Sigmoid colon (tissue), 7 donors: ENCODE data around the gene SNUPN. TPM values are rescaled to one million over a fixed set of nuclear protein-coding genes. Genes with fewer than 3 reads are reported as not detected.

Experiments
- DNase-seq: peaks from one replicate; pipeline ENCODE4 v3.0.0-alpha.2; 2019
- H3K27ac ChIP-seq, 4 donors: fragments of 200-600 bp; sonication (generic); one replicate each; pipeline ENCODE4 v1.5.1; 2016 to 2019; ENCODE audit warnings: mild to moderate bottlenecking in 1 of 4
- H3K27me3 ChIP-seq, 3 donors: fragments of 200-600 bp; sonication (generic); one replicate each; pipeline ENCODE4 v1.5.1; 2019; ENCODE audit warnings: mild to moderate bottlenecking in 1 of 3
- H3K36me3 ChIP-seq, 4 donors: fragments of 200-600 bp; sonication (generic); one replicate each; pipeline ENCODE4 v1.5.1; 2016 to 2019
- H3K4me1 ChIP-seq, 4 donors: fragments of 200-600 bp; sonication (generic); one replicate each; pipeline ENCODE4 v1.5.1; 2017 to 2019
- H3K4me3 ChIP-seq, 4 donors: fragments of 200-600 bp; sonication (generic); one replicate each; pipeline ENCODE4 v1.5.1; 2017 to 2019; ENCODE audit warnings: mild to moderate bottlenecking in 2 of 4, moderate library complexity in 1 of 4
- H3K9me3 ChIP-seq, 4 donors: fragments of 200-600 bp in 3 of 4; sonication (generic) in 3 of 4; one replicate each; pipeline versions ENCODE4 v1.5.1 to v1.6.1; 2013 to 2019
- EP300 ChIP-seq, 4 donors: sonication (generic); formaldehyde crosslinking; IDR thresholded peaks; one replicate each; pipeline ENCODE4 v1.6.1; 2017; ENCODE audit warnings: antibody characterized with exemption in 4 of 4
- POLR2A ChIP-seq, 2 donors: fragments of 450-650 bp; IDR thresholded peaks; one replicate each; pipeline ENCODE4 v1.6.1; 2016; ENCODE audit warnings: antibody characterized with exemption in 2 of 2, mild to moderate bottlenecking in 2 of 2, moderate library complexity in 2 of 2
- POLR2AphosphoS5 ChIP-seq, 4 donors: sonication (generic); formaldehyde crosslinking; IDR thresholded peaks; one replicate each; pipeline ENCODE4 v1.6.1; 2017; ENCODE audit warnings: antibody characterized with exemption in 4 of 4
- WGBS, 2 donors: extraction: QIAGEN DNeasy Blood & Tissue Kit; methylation state at CpG; one replicate each; pipeline ENCODE4 v1.1.7; 2013; 5-methylcytosine and 5-hydroxymethylcytosine counted together
- intact Hi-C: fragments of 100-400 bp; cut with DNase I; formaldehyde crosslinking; loops from one replicate; pipeline ENCODE4 v1.15.1; 2023
- polyA plus RNA-seq, 3 donors: library from polyadenylated mRNA; stranded (reverse); fragments of 200-250 nt; gene quantifications; one replicate each; pipeline ENCODE4 v1.2.3, GENCODE V29; 2013
- total RNA-seq, 4 donors: library from RNA; depleted of rRNA; stranded (reverse); fragments of >200 nt; gene quantifications; one replicate each; pipeline ENCODE4 v1.1.0, GENCODE V29; 2016
- TF ChIP-seq, protein P1 (sequence below), 4 experiments: fragments of 450-650 bp in 3 of 4; fragments of 200-600 bp in 1 of 4; IDR thresholded peaks; one replicate each; pipeline ENCODE4 v1.5.1; 2016 to 2019; ENCODE audit warnings: antibody characterized with exemption in 4 of 4, mild to moderate bottlenecking in 3 of 4, moderate library complexity in 2 of 4
- donor health status: healthy with polysubstance abuse.
- donor health status: Bipolar disorder and iron deficiency.
- donor health status: healthy.

Gene SNUPN
- total and polyA plus RNA-seq, 7 donors = 15.3 to 28.6 (median 21.6) TPM

DNA sequence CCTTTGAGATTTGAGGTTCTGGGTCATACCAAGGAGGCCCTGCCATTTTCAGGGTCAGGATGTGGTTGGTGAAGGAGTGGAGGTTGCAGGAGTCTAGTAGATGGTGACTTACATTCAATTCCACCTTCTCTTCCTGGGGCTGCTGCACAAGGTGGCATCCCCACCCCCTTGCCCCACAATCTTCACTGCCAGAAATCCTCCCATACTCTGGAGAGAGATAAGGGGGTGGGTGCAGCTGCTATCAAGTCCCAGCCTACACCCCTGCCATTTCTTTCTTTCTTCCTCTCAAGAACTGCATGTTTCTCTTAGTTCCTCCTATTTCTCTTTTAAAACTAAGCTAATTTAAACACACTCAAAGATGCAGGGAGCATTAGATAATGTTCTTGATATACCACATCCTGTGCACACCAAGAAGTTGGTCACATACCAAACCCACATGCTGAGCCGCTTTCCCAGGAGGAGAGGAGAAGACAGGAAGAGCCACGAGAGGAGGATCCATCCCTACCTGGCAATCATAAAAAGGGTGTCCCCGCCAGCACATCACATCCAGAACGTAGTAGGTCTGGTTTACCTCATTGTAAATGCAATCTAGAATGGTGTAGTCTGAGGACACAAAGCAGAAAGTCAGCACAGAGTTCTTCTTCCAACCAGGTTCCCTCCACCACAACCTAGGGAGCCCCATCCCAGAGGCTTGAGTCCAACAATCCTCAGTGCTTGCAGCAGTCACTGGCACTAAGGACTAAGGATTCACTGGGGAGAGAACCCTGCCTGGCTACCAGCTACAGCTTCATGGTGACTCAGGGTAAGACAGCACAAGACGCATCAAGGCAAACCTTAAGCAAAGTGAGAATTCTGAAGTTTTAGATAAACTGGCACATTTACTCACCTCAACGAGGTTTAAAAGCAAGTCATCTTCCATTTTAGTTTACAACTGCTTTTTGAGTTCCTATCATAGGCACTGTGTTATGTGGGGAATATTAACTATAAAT lies 18.5 kb downstream of the SNUPN start:
- 59 to 86% methylated on average over 6 of the region's 6 CpGs for WGBS, 2 donors
- Histone ChIP-seq H3K4me3 (no peak overlapping the region), H3K27me3 (no peaks in the 10 kb centered on the region), H3K36me3 (peaks cover 13 to 97% (median 37%) of the 10 kb centered on the region in 4 donors), H3K27ac (no peak overlapping the region), H3K9me3 (no peaks in the 10 kb centered on the region), H3K4me1 (no peaks in the 10 kb centered on the region)
- TF ChIP-seq POLR2AphosphoS5 (IDR thresholded peaks at IDR 0.05) (no peak), EP300 (IDR thresholded peaks at IDR 0.05) (no peak)
- TF ChIP-seq, protein P1, sequence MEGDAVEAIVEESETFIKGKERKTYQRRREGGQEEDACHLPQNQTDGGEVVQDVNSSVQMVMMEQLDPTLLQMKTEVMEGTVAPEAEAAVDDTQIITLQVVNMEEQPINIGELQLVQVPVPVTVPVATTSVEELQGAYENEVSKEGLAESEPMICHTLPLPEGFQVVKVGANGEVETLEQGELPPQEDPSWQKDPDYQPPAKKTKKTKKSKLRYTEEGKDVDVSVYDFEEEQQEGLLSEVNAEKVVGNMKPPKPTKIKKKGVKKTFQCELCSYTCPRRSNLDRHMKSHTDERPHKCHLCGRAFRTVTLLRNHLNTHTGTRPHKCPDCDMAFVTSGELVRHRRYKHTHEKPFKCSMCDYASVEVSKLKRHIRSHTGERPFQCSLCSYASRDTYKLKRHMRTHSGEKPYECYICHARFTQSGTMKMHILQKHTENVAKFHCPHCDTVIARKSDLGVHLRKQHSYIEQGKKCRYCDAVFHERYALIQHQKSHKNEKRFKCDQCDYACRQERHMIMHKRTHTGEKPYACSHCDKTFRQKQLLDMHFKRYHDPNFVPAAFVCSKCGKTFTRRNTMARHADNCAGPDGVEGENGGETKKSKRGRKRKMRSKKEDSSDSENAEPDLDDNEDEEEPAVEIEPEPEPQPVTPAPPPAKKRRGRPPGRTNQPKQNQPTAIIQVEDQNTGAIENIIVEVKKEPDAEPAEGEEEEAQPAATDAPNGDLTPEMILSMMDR (IDR thresholded peaks at IDR 0.05) = no peak
- intact Hi-C loops = no loop called here
- DNase-seq = no peak

DNA sequence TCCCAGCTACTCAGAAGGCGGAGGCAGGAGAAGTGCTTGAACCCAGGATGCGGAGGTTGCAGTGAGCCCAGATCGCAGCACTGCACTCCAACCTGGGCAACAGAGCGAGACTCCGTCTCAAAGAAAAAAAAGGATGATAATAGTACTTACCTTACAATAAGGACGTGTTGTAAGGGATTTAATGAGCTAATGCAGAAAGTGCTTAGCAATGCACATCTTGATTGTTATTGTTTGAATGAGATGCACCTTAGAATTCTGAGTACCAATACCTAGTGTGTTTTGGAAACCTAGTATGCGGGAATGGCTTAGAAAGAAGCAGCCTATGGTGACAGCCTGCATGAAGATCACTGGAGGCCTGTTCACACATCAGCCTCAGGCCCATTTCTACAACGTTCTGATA lies 19.5 kb downstream of the SNUPN start:
- WGBS, 2 donors = 93 to 94% methylated on average over 8 of the region's 8 CpGs
- H3K4me3 ChIP-seq = no peak overlapping the region
- TF ChIP-seq, protein P1 (IDR thresholded peaks at IDR 0.05) = no peak
- TF ChIP-seq EP300 (IDR thresholded peaks at IDR 0.05) (no peak), POLR2A (IDR thresholded peaks at IDR 0.05) (no peak), POLR2AphosphoS5 (IDR thresholded peaks at IDR 0.05) (no peak)
- intact Hi-C loops = no loop called here
- no peaks in the 10 kb centered on the region for H3K27me3 ChIP-seq
- H3K4me1 ChIP-seq = no peaks in the 10 kb centered on the region
- no peaks in the 10 kb centered on the region for H3K9me3 ChIP-seq
- H3K36me3 ChIP-seq = peaks cover 13 to 98% (median 38%) of the 10 kb centered on the region in 4 donors
- DNase-seq = no peak
- H3K27ac ChIP-seq = no peak overlapping the region

DNA sequence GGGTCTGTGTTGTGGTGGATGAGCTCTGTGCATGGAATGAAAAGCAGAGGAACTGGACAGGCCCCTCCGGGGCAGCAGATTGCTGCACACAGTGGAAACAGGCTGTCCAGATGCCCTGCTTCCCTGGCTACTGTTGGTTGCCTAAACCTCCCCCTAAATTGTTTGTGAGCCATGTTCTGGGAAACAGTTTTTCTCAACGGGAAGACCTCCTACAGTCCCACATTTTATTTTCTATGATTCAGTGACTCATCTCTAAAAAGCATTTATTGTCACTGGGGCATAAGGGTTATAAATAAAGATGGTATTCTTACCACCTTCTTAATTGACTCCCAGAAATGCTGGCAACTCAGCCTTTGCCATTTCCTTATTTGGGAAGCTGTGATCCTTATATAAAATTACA lies 26.1 kb downstream of the SNUPN start:
- no peaks in the 10 kb centered on the region for H3K9me3 ChIP-seq
- H3K36me3 ChIP-seq = peaks cover 13 to 93% (median 23%) of the 10 kb centered on the region in 4 donors
- intact Hi-C loops = no loop called here
- no peak for DNase-seq
- TF ChIP-seq POLR2A (IDR thresholded peaks at IDR 0.05) = no peak
- TF ChIP-seq, protein P1 (IDR thresholded peaks at IDR 0.05) = no peak
- no peak for TF ChIP-seq POLR2AphosphoS5 (IDR thresholded peaks at IDR 0.05)
- TF ChIP-seq EP300 (IDR thresholded peaks at IDR 0.05) = no peak
- peak overlapping the region in 3 of 4 donors; percentile 60 to 70 (median 66) for H3K27ac ChIP-seq
- no peaks in the 10 kb centered on the region for H3K27me3 ChIP-seq
- 64 to 72% methylated on average over 2 of the region's 2 CpGs for WGBS, 2 donors
- no peak overlapping the region for H3K4me3 ChIP-seq
- H3K4me1 ChIP-seq = peaks cover 0 to 7% (median 3%) of the 10 kb centered on the region in 4 donors

DNA sequence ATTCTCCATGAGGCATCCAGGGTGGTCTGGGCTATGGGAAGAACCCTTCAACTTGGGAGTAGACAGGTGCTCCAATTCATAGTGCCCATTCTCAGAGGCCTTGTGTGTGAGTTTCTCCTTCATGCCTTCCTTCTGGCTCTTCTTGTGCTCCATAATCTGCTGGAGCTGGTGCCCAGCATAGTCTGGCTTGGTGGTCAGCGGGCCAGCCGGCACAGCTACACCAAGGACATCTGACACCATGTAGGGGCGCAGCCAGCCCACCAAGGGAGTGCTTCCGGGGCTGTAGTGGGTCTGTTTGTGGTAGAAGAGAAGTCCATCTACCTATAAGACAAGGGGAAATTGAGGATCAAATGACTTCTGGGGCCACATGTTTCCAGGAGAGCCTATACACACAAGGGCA lies 27.2 kb downstream of the SNUPN start:
- 95 to 97% methylated on average over 4 of the region's 4 CpGs for WGBS, 2 donors
- H3K27ac ChIP-seq = peak overlapping the region in 2 of 4 donors; percentile 66 to 70
- no peaks in the 10 kb centered on the region for H3K9me3 ChIP-seq
- intact Hi-C loops = no loop called here
- DNase-seq = no peak
- H3K4me3 ChIP-seq = no peak overlapping the region
- H3K4me1 ChIP-seq = peaks cover 0 to 7% (median 3%) of the 10 kb centered on the region in 4 donors
- peaks cover 13 to 93% (median 23%) of the 10 kb centered on the region in 4 donors for H3K36me3 ChIP-seq
- no peaks in the 10 kb centered on the region for H3K27me3 ChIP-seq
- TF ChIP-seq EP300 (IDR thresholded peaks at IDR 0.05) = no peak

DNA sequence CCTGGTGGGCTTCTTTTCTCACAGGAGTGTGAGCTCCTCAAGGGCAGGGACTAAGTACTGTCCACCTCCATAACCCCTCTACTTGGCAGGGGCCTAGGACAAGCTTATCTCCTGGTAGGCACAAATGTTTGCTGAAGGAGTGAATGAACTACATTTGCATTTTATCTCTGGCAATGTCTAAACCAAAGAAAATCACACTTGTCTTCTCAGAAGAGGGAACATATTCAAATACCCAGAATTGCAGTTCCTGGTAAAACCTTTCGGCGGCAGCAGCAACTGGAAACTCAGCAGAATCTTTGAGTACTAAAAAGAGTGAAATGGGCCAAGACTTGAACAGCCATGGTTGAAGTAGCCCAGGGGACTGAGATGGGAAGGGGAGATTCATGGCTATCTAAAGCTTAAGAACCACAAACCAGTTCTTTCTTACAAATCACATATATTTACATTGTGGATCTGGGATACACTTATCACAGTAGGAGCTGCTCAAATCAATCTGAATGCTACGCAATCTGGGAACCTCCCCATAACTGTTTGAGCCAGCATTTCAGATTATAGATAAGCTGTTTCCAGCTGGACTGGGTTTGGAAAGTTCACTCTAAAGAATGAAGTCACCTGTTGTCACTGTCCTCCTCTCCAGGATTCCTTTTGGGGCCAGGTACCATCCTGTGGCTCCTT lies 27.7 kb downstream of the SNUPN start:
- TF ChIP-seq POLR2A (IDR thresholded peaks at IDR 0.05) = no peak
- TF ChIP-seq POLR2AphosphoS5 (IDR thresholded peaks at IDR 0.05) = no peak
- TF ChIP-seq, protein P1 (IDR thresholded peaks at IDR 0.05) = peak in 1 of 4 experiments; percentile 23
- no peak for TF ChIP-seq EP300 (IDR thresholded peaks at IDR 0.05)
- Histone ChIP-seq H3K36me3 (peaks cover 13 to 90% (median 23%) of the 10 kb centered on the region in 4 donors), H3K27me3 (no peaks in the 10 kb centered on the region), H3K4me3 (no peak overlapping the region), H3K9me3 (no peaks in the 10 kb centered on the region), H3K27ac (no peak overlapping the region), H3K4me1 (peaks cover 0 to 7% (median 3%) of the 10 kb centered on the region in 4 donors)
- no peak for DNase-seq
- intact Hi-C loops = no loop called here
- WGBS, 2 donors = 66 to 74% methylated on average over 3 of the region's 3 CpGs
